B cell (primary cell): ENCODE measurements around the gene CDCA5. TPM values are rescaled to one million over a fixed set of nuclear protein-coding genes. Genes with fewer than 3 reads are reported as not detected.
A peak's percentile ranks its signal among the peaks of the same experiment; 100 is the strongest.

Experiments
- ATAC-seq: fragments of 200-7000 bp; cut with Tn5 transposase; one replicate; pipeline ENCODE4 v1.10.0; 2021; ENCODE audit warnings: low read depth, mild to moderate bottlenecking, moderate number of reproducible peaks, moderate library complexity
- CTCF ChIA-PET: fragments of 350-600 bp; sonication (Branson Sonifier 250); formaldehyde crosslinking; loops from one replicate; lab custom pipeline; 2021; ENCODE audit warnings: antibody characterized with exemption, inconsistent platforms; lab: Charles Lee
- POLR2A ChIA-PET: fragments of 350-600 bp; sonication (Branson Sonifier 250); formaldehyde crosslinking; loops from one replicate; lab custom pipeline; 2021; ENCODE audit warnings: antibody characterized with exemption; lab: Charles Lee
- DNase-seq: peaks from one replicate; pipeline ENCODE4 v3.0.0; 2013
- H2AFZ ChIP-seq: 2 replicates; pipeline ENCODE4 v1.6.1; 2012; ENCODE audit warnings: mild to moderate bottlenecking, low read depth, low read length; ENCODE audit not compliant: insufficient read depth, poor library complexity, severe bottlenecking
- H3K27ac ChIP-seq, 2 donors: 1 replicate in 1 of 2; 2 replicates in 1 of 2; pipeline ENCODE4 v1.5.1; 2012 to 2013; ENCODE audit warnings: low read length in 2 of 2, mild to moderate bottlenecking in 2 of 2, moderate library complexity in 1 of 2
- H3K27me3 ChIP-seq, 4 experiments: fragments of 200-600 bp in 1 of 4; sonication (generic) in 1 of 4; replicated peaks in 1 of 4; 1 replicate in 2 of 4; 2 replicates in 2 of 4; pipeline versions ENCODE4 v1.6.1 to v1.7.0; 2013 to 2016; ENCODE audit warnings: low read length in 3 of 4, mild to moderate bottlenecking in 2 of 4, mixed read lengths in 1 of 4, moderate library complexity in 1 of 4; ENCODE audit not compliant: insufficient read depth in 4 of 4, control insufficient read depth in 3 of 4; ENCODE audit errors: control extremely low read depth in 1 of 4
- H3K36me3 ChIP-seq, 2 experiments: replicated peaks in 1 of 2; 1 replicate in 1 of 2; 2 replicates in 1 of 2; pipeline versions ENCODE4 v1.6.1 to v1.7.1; 2013; ENCODE audit warnings: low read length in 1 of 2; ENCODE audit not compliant: insufficient read depth in 2 of 2, control insufficient read depth in 1 of 2; ENCODE audit errors: control extremely low read depth in 1 of 2, extremely low read depth in 1 of 2
- H3K4me1 ChIP-seq, 2 donors: fragments of 200-600 bp in 1 of 2; sonication (generic) in 1 of 2; 1 replicate in 1 of 2; 2 replicates in 1 of 2; pipeline versions ENCODE4 v1.5.1 to v1.6.1; 2013 to 2017; ENCODE audit warnings: low read length in 2 of 2; ENCODE audit not compliant: control insufficient read depth in 2 of 2, insufficient read depth in 2 of 2
- H3K4me2 ChIP-seq: replicated peaks from 2 replicates; pipeline ENCODE3; 2012; ENCODE audit warnings: mild to moderate bottlenecking, low read depth, low read length; ENCODE audit not compliant: poor library complexity, severe bottlenecking
- H3K4me3 ChIP-seq, 5 experiments: fragments of 200-600 bp in 1 of 5; sonication (generic) in 1 of 5; 1 replicate in 3 of 5; 2 replicates in 2 of 5; pipeline versions ENCODE4 v1.5.1 to v1.7.0; 2011 to 2016; ENCODE audit warnings: low read length in 4 of 5, mild to moderate bottlenecking in 4 of 5, low read depth in 2 of 5, control low read depth in 1 of 5, moderate library complexity in 1 of 5; ENCODE audit not compliant: insufficient read depth in 1 of 5; ENCODE audit errors: control extremely low read depth in 1 of 5, extremely low read depth in 1 of 5
- H3K79me2 ChIP-seq: fragments of 200-600 bp; sonication (generic); one replicate; pipeline ENCODE4 v1.6.0; 2016; ENCODE audit warnings: low read length; ENCODE audit not compliant: control insufficient read depth, insufficient read depth
- H3K9ac ChIP-seq: fragments of 200-600 bp; sonication (generic); 2 replicates; pipeline ENCODE4 v1.6.1; 2017; ENCODE audit warnings: mild to moderate bottlenecking, low read length, moderate library complexity
- H3K9me3 ChIP-seq, 3 donors: one replicate each; pipeline versions ENCODE4 v1.6.1 to v1.7.1; 2013; ENCODE audit warnings: low read length in 2 of 3; ENCODE audit not compliant: control insufficient read depth in 2 of 3, insufficient read depth in 1 of 3; ENCODE audit errors: control extremely low read depth in 1 of 3
- H4K20me1 ChIP-seq: 2 replicates; pipeline ENCODE4 v1.6.0; 2012; ENCODE audit warnings: mild to moderate bottlenecking, low read length; ENCODE audit not compliant: insufficient read depth, control insufficient read depth, poor library complexity, severe bottlenecking
- H3K27ac Mint-ChIP-seq: one replicate; pipeline ENCODE4 v1.8.0; 2021; ENCODE audit warnings: mixed read lengths
- H3K27me3 Mint-ChIP-seq: one replicate; pipeline ENCODE4 v1.8.0; 2021; ENCODE audit warnings: mixed read lengths
- H3K4me1 Mint-ChIP-seq: one replicate; pipeline ENCODE4 v1.8.0; 2021; ENCODE audit warnings: mixed read lengths
- H3K4me3 Mint-ChIP-seq: one replicate; pipeline ENCODE4 v1.8.0; 2021; ENCODE audit warnings: mixed read lengths
- H3K9me3 Mint-ChIP-seq: one replicate; pipeline ENCODE4 v1.8.0; 2022; ENCODE audit warnings: mixed read lengths; ENCODE audit not compliant: insufficient read depth
- EZH2 ChIP-seq: IDR thresholded peaks from 2 replicates; pipeline ENCODE4 v1.6.1; 2012; ENCODE audit warnings: borderline replicate concordance, low read depth, mild to moderate bottlenecking, moderate library complexity, low read length; ENCODE audit not compliant: insufficient read depth, poor library complexity, severe bottlenecking
- WGBS: methylation state at CpG from one replicate; pipeline ENCODE4 v1.1.5; 2013; ENCODE audit warnings: missing lambda C conversion rate; ENCODE audit not compliant: insufficient coverage; 5-methylcytosine and 5-hydroxymethylcytosine counted together
- intact Hi-C: fragments of 100-400 bp; cut with micrococcal nuclease; formaldehyde crosslinking; loops from one replicate; pipeline ENCODE4 v1.10.0; 2022
- polyA plus RNA-seq: library from polyadenylated mRNA; depleted of rRNA; stranded (reverse); fragments of >200 nt; gene quantifications from 2 replicates; pipeline ENCODE4 v1.2.3, GENCODE V29; 2012
- total RNA-seq, 2 donors: library from RNA; stranded (reverse); fragments of 120-200 nt in 1 of 2; gene quantifications; 1 replicate in 1 of 2; 2 replicates in 1 of 2; pipeline versions ENCODE4 v1.2.3 to v1.2.4, GENCODE V29; 2013 to 2022
- TF ChIP-seq, protein P1 (sequence below): fragments of 200-600 bp; IDR thresholded peaks from one replicate; pipeline ENCODE4 v1.8.0; 2022; ENCODE audit warnings: antibody characterized with exemption, mild to moderate bottlenecking

The CDCA5 gene
- total and polyA plus RNA-seq, 2 donors (not counting 1 experiment from before 2014, with no cell fraction given): 1.1 to 1.4 TPM

DNA sequence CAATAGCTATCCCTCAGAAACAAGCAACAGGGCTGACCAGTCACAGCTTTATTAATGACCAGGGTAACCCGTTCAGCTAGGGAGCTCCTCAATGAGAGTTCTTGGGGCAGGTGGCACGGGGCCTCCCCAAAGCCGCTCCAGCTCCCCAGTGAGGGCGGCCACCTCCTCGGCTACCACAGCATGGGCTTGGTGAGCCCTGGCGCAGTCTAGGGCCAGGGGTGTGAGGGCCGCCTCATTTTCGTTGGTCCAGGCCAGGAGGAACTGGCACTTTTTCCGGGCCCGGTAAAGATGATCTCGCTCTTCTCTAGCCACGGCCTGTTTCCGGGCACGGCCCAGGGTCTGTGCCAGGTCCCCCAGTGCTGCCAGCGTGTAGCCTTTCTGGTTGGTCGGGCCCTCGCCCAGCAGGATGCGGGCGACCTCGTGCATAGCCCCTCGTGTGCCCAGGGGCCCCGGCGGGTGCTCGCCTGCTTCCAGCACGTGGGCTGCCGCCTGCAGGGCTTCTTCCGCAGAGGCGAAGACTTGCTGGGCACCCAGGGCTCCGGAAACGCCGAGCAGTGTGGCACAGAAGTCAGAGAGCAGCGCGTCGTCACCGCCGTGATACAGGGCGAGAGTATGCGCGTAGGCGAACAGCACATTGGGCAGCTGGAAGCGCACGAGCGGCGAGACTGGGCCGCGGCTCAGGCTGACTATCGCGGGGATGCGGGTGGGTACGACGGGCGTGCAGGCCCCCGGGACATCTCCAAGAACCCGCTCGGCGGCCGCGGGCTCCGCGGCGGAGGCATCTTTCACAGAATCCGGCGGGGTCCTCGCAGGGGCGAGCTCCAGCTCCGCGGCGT lies 32.7 kb upstream of the CDCA5 start:
- 26% methylated on average over 68 of the region's 68 CpGs for WGBS

More for the DNA sequence above, 32.7 kb upstream of the CDCA5 start:
- intact Hi-C loops: loop anchor here (1.0 to 10.0 kb wide), 9 partner anchors 16 to 498 kb away; partner anchors contain the start of genes ATG2A, CDCA5, MAP3K11 and PCNX3
- Histone ChIP-seq H3K9ac (peak overlapping the region; percentile 84), H3K4me1 (peaks cover 38 to 64% of the 10 kb centered on the region in 2 donors), H3K4me3 (peak overlapping the region in 4 of 5 experiments; percentile 75 to 80 (median 80)), H3K36me3 (peaks cover 0 to 42% of the 10 kb centered on the region in 2 experiments), H3K79me2 (peaks cover 74% of the 10 kb centered on the region), H3K27me3 (no peaks in the 10 kb centered on the region), H3K9me3 (no peaks in the 10 kb centered on the region), H2AFZ (peak overlapping the region; percentile 58), H4K20me1 (peaks cover 31% of the 10 kb centered on the region), H3K4me2 (peak overlapping the region; percentile 96), H3K27ac (peak overlapping the region; percentile 69 to 87)
- TF ChIP-seq, protein P1, sequence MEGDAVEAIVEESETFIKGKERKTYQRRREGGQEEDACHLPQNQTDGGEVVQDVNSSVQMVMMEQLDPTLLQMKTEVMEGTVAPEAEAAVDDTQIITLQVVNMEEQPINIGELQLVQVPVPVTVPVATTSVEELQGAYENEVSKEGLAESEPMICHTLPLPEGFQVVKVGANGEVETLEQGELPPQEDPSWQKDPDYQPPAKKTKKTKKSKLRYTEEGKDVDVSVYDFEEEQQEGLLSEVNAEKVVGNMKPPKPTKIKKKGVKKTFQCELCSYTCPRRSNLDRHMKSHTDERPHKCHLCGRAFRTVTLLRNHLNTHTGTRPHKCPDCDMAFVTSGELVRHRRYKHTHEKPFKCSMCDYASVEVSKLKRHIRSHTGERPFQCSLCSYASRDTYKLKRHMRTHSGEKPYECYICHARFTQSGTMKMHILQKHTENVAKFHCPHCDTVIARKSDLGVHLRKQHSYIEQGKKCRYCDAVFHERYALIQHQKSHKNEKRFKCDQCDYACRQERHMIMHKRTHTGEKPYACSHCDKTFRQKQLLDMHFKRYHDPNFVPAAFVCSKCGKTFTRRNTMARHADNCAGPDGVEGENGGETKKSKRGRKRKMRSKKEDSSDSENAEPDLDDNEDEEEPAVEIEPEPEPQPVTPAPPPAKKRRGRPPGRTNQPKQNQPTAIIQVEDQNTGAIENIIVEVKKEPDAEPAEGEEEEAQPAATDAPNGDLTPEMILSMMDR: no peak
- no peak for TF ChIP-seq EZH2
- H3K27ac Mint-ChIP-seq: peak overlapping the region; percentile 91
- no peaks in the 10 kb centered on the region for H3K27me3 Mint-ChIP-seq
- H3K4me3 Mint-ChIP-seq: peak overlapping the region; percentile 84
- H3K9me3 Mint-ChIP-seq: no peaks in the 10 kb centered on the region
- ChIA-PET CTCF (interaction anchor here (0.9 to 3.8 kb wide), 9 partner anchors 11 to 269 kb away, joined by 3 to 26 read pairs (median 20); partner anchors contain the start of genes ARL2 and CAPN1), POLR2A (interaction anchor here (0.9 to 7.3 kb wide), 10 partner anchors 9 to 744 kb away, joined by 3 to 160 read pairs (median 4); partner anchors contain the start of genes ARL2, CAPN1, MUS81 and RASGRP2)
- peaks cover 68% of the 10 kb centered on the region for H3K4me1 Mint-ChIP-seq
- DNase-seq (peak; percentile 63), ATAC-seq (no peak)
